K562 (cell line): Measurements from ENCODE around the gene UFSP1. TPM values are rescaled to one million over a fixed set of nuclear protein-coding genes. Genes with fewer than 3 reads are reported as not detected.
A peak's percentile ranks its signal among the peaks of the same experiment; 100 is the strongest.

Experiments used
- ARID2 ChIP-seq: fragments of 450-650 bp; IDR thresholded peaks from 2 replicates; pipeline ENCODE4 v1.6.1; 2017; ENCODE audit warnings: antibody characterized with exemption, mild to moderate bottlenecking
- GATAD2A ChIP-seq: fragments of 450-650 bp; IDR thresholded peaks from 2 replicates; pipeline ENCODE4 v1.6.1; 2017
- NFIC ChIP-seq: fragments of 450-650 bp; IDR thresholded peaks from 2 replicates; pipeline ENCODE4 v1.6.1; 2017; ENCODE audit warnings: mild to moderate bottlenecking, inconsistent platforms
- NUFIP1 ChIP-seq: fragments of 450-650 bp; IDR thresholded peaks from 2 replicates; pipeline ENCODE4 v1.6.1; 2018; ENCODE audit not compliant: partially characterized antibody
- UBTF ChIP-seq, 2 experiments: IDR thresholded peaks; 2 replicates each; pipeline ENCODE4 v1.6.1; 2012; ENCODE audit warnings: improper control_type of control experiment in 2 of 2, low read depth in 2 of 2, low read length in 2 of 2, borderline replicate concordance in 1 of 2
- ZC3H4 ChIP-seq: sonication (generic); formaldehyde crosslinking; IDR thresholded peaks from 2 replicates; pipeline ENCODE4 v1.9.0; 2021; ENCODE audit warnings: missing genetic modification reagents, borderline replicate concordance
- ZNF511 ChIP-seq: sonication (generic); formaldehyde crosslinking; IDR thresholded peaks from 2 replicates; pipeline ENCODE4 v1.8.0; 2022; ENCODE audit warnings: mild to moderate bottlenecking, missing genetic modification reagents
- polyA plus RNA-seq, 8 experiments: library from polyadenylated mRNA; depleted of rRNA in 4 of 8; stranded (reverse) in 5 of 8; unstranded in 3 of 8; fragments of >200 nt; fragmentation: Nextera tagmentation in 2 of 8; fragmentation: Illumina TruSeq in 1 of 8; extraction: Ambion mirVana in 2 of 8; extraction: Trizol in 1 of 8; gene quantifications; 2 replicates each; pipeline versions ENCODE4 v1.2.1 to v1.2.3, GENCODE V29; 2011 to 2014; ENCODE audit warnings: inconsistent platforms in 1 of 8, missing spikeins in 1 of 8
- total RNA-seq, 7 experiments: library from RNA; depleted of rRNA in 6 of 7; stranded (reverse); fragments of >200 nt in 6 of 7; fragmentation: Illumina TruSeq in 2 of 7; extraction: Trizol in 2 of 7; gene quantifications; 2 replicates each; pipeline versions ENCODE4 v1.2.1 to v1.2.3, GENCODE V29; 2011 to 2021; ENCODE audit warnings: low replicate concordance in 1 of 7
- TF ChIP-seq, protein P1 (sequence below): fragments of 250-450 bp; sonication (Bioruptor Pico); IDR thresholded peaks from 2 replicates; pipeline ENCODE4 v1.4.0; 2020
- TF ChIP-seq, protein P2 (sequence below): fragments of 450-650 bp; IDR thresholded peaks from 2 replicates; pipeline ENCODE4 v1.6.1; 2016; ENCODE audit warnings: low read depth, mild to moderate bottlenecking, moderate library complexity
- TF ChIP-seq, protein P3 (sequence below): fragments of 200-400 bp; formaldehyde crosslinking; IDR thresholded peaks from 2 replicates; pipeline ENCODE4 v1.6.1; 2017; ENCODE audit warnings: mild to moderate bottlenecking, low read depth, low read length, moderate library complexity
- TF ChIP-seq, protein P4 (sequence below), 3 experiments: fragments of 200-800 bp in 1 of 3; fragments of 250-450 bp in 1 of 3; fragments of 450-650 bp in 1 of 3; sonication (Bioruptor Pico) in 1 of 3; sonication (Bioruptor generic) in 1 of 3; formaldehyde crosslinking in 1 of 3; IDR thresholded peaks; 2 replicates each; pipeline versions ENCODE4 v1.6.1 to v1.8.0; 2016 to 2022; ENCODE audit warnings: mild to moderate bottlenecking in 2 of 3, missing genetic modification characterization in 2 of 3, missing compliant biosample characterization in 1 of 3, moderate library complexity in 1 of 3

The UFSP1 gene
- total and polyA plus RNA-seq, 9 of the 15 experiments (the other 6 are each of a cell fraction or from before 2014, with no cell fraction given), result 0.50 to 18.8 (median 2.1) TPM

GRCh38 chr7:100875356-100875751, 14.2 kb downstream of the UFSP1 start (continued):
- TF ChIP-seq, protein P1, sequence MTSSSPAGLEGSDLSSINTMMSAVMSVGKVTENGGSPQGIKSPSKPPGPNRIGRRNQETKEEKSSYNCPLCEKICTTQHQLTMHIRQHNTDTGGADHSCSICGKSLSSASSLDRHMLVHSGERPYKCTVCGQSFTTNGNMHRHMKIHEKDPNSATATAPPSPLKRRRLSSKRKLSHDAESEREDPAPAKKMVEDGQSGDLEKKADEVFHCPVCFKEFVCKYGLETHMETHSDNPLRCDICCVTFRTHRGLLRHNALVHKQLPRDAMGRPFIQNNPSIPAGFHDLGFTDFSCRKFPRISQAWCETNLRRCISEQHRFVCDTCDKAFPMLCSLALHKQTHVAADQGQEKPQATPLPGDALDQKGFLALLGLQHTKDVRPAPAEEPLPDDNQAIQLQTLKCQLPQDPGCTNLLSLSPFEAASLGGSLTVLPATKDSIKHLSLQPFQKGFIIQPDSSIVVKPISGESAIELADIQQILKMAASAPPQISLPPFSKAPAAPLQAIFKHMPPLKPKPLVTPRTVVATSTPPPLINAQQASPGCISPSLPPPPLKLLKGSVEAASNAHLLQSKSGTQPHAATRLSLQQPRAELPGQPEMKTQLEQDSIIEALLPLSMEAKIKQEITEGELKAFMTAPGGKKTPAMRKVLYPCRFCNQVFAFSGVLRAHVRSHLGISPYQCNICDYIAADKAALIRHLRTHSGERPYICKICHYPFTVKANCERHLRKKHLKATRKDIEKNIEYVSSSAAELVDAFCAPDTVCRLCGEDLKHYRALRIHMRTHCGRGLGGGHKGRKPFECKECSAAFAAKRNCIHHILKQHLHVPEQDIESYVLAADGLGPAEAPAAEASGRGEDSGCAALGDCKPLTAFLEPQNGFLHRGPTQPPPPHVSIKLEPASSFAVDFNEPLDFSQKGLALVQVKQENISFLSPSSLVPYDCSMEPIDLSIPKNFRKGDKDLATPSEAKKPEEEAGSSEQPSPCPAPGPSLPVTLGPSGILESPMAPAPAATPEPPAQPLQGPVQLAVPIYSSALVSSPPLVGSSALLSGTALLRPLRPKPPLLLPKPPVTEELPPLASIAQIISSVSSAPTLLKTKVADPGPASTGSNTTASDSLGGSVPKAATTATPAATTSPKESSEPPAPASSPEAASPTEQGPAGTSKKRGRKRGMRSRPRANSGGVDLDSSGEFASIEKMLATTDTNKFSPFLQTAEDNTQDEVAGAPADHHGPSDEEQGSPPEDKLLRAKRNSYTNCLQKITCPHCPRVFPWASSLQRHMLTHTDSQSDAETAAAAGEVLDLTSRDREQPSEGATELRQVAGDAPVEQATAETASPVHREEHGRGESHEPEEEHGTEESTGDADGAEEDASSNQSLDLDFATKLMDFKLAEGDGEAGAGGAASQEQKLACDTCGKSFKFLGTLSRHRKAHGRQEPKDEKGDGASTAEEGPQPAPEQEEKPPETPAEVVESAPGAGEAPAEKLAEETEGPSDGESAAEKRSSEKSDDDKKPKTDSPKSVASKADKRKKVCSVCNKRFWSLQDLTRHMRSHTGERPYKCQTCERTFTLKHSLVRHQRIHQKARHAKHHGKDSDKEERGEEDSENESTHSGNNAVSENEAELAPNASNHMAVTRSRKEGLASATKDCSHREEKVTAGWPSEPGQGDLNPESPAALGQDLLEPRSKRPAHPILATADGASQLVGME, result 0 out of 2 replicates have a peak, but pooled peaks have one; percentile 85
- TF ChIP-seq ARID2, result 0 out of 2 replicates have a peak, but pooled peaks have one; percentile 16
- TF ChIP-seq GATAD2A, result 0 out of 2 replicates have a peak, but pooled peaks have one; percentile 25
- TF ChIP-seq ZC3H4 (CRISPR knock-in tag), result 0 out of 2 replicates have a peak, but pooled peaks have one; percentile 43
- TF ChIP-seq, protein P2, sequence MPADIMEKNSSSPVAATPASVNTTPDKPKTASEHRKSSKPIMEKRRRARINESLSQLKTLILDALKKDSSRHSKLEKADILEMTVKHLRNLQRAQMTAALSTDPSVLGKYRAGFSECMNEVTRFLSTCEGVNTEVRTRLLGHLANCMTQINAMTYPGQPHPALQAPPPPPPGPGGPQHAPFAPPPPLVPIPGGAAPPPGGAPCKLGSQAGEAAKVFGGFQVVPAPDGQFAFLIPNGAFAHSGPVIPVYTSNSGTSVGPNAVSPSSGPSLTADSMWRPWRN, result no peak
- TF ChIP-seq UBTF (IDR thresholded peaks at IDR 0.05; ENCODE audit: borderline replicate concordance in 1 of 2, low read depth in 2 of 2, low read length in 2 of 2), result peak in 1 of 2 experiments; percentile 5; a peak in 1 of 4 replicates
- TF ChIP-seq, protein P3, sequence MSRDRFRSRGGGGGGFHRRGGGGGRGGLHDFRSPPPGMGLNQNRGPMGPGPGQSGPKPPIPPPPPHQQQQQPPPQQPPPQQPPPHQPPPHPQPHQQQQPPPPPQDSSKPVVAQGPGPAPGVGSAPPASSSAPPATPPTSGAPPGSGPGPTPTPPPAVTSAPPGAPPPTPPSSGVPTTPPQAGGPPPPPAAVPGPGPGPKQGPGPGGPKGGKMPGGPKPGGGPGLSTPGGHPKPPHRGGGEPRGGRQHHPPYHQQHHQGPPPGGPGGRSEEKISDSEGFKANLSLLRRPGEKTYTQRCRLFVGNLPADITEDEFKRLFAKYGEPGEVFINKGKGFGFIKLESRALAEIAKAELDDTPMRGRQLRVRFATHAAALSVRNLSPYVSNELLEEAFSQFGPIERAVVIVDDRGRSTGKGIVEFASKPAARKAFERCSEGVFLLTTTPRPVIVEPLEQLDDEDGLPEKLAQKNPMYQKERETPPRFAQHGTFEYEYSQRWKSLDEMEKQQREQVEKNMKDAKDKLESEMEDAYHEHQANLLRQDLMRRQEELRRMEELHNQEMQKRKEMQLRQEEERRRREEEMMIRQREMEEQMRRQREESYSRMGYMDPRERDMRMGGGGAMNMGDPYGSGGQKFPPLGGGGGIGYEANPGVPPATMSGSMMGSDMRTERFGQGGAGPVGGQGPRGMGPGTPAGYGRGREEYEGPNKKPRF, result no peak
- TF ChIP-seq, protein P4, sequence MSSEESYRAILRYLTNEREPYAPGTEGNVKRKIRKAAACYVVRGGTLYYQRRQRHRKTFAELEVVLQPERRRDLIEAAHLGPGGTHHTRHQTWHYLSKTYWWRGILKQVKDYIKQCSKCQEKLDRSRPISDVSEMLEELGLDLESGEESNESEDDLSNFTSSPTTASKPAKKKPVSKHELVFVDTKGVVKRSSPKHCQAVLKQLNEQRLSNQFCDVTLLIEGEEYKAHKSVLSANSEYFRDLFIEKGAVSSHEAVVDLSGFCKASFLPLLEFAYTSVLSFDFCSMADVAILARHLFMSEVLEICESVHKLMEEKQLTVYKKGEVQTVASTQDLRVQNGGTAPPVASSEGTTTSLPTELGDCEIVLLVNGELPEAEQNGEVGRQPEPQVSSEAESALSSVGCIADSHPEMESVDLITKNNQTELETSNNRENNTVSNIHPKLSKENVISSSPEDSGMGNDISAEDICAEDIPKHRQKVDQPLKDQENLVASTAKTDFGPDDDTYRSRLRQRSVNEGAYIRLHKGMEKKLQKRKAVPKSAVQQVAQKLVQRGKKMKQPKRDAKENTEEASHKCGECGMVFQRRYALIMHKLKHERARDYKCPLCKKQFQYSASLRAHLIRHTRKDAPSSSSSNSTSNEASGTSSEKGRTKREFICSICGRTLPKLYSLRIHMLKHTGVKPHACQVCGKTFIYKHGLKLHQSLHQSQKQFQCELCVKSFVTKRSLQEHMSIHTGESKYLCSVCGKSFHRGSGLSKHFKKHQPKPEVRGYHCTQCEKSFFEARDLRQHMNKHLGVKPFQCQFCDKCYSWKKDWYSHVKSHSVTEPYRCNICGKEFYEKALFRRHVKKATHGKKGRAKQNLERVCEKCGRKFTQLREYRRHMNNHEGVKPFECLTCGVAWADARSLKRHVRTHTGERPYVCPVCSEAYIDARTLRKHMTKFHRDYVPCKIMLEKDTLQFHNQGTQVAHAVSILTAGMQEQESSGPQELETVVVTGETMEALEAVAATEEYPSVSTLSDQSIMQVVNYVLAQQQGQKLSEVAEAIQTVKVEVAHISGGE (CRISPR knock-in tag; IDR thresholded peaks at IDR 0.05), result peak in 1 of 3 experiments; percentile 27; a peak in 1 of 6 replicates
- TF ChIP-seq NFIC, result 0 out of 2 replicates have a peak, but pooled peaks have one; percentile 5
- TF ChIP-seq NUFIP1, result no peak
- peak; percentile 46; the same call in 1 of the 2 replicates for TF ChIP-seq ZNF511 (CRISPR knock-in tag)
- TF ChIP-seq, all 486 proteins: peak for 35
